Body of pancreas (tissue), 4 donors: ENCODE measurements around the gene RETREG1. TPM values are rescaled to one million over a fixed set of nuclear protein-coding genes. Genes with fewer than 3 reads are reported as not detected.

Experiments used
- ATAC-seq: fragments of 150-250 bp; one replicate; pipeline ENCODE4 v1.9.1; 2016
- DNase-seq, 4 donors: peaks; one replicate each; pipeline ENCODE4 v3.0.0-alpha.2; 2019
- H3K27ac ChIP-seq, 4 donors: fragments of 200-600 bp; sonication (generic); 1 replicate in 3 of 4; 2 replicates in 1 of 4; pipeline versions ENCODE4 v1.5.1 to v1.6.1; 2016 to 2019; ENCODE audit warnings: mild to moderate bottlenecking in 1 of 4, mixed read lengths in 1 of 4, moderate library complexity in 1 of 4
- H3K27me3 ChIP-seq, 2 donors: fragments of 200-600 bp; sonication (generic); one replicate each; pipeline ENCODE4 v1.6.0; 2016; ENCODE audit warnings: mild to moderate bottlenecking in 1 of 2
- H3K36me3 ChIP-seq, 2 donors: fragments of 200-600 bp; sonication (generic); replicated peaks in 1 of 2; 2 replicates each; pipeline ENCODE4 v1.5.1; 2016; ENCODE audit warnings: low read depth in 2 of 2; ENCODE audit not compliant: insufficient read depth in 1 of 2
- H3K4me1 ChIP-seq: fragments of 200-600 bp; sonication (generic); one replicate; pipeline ENCODE4 v1.6.0; 2016
- H3K4me3 ChIP-seq, 2 donors: fragments of 200-600 bp; sonication (generic); 1 replicate in 1 of 2; 2 replicates in 1 of 2; pipeline ENCODE4 v1.5.1; 2016 to 2019
- H3K9me3 ChIP-seq, 3 donors: fragments of 200-600 bp; sonication (generic); 1 replicate in 2 of 3; 2 replicates in 1 of 3; pipeline ENCODE4 v1.5.1; 2016
- POLR2A ChIP-seq, 3 donors: fragments of 450-650 bp; IDR thresholded peaks; one replicate each; pipeline ENCODE4 v1.6.1; 2016; ENCODE audit warnings: antibody characterized with exemption in 3 of 3, mild to moderate bottlenecking in 2 of 3
- WGBS, 2 donors: methylation state at CpG; one replicate each; pipeline ENCODE4 v1.1.5; 2017; 5-methylcytosine and 5-hydroxymethylcytosine counted together
- intact Hi-C: fragments of 100-400 bp; cut with DNase I; formaldehyde crosslinking; loops from one replicate; pipeline ENCODE4 v1.15.1; 2023
- total RNA-seq, 2 donors: library from RNA; depleted of rRNA; stranded (reverse); fragments of >200 nt; gene quantifications; one replicate each; pipeline ENCODE4 v1.1.0, GENCODE V29; 2016
- TF ChIP-seq, protein P1 (sequence below), 7 experiments: fragments of 450-650 bp in 4 of 7; fragments of 200-600 bp in 3 of 7; sonication (generic) in 3 of 7; IDR thresholded peaks; one replicate each; pipeline ENCODE4 v1.5.1; 2016 to 2019; ENCODE audit warnings: antibody characterized with exemption in 7 of 7

The RETREG1 gene
- total RNA-seq, 2 donors from 2014 or later = 11.9 to 16.8 TPM

DNA sequence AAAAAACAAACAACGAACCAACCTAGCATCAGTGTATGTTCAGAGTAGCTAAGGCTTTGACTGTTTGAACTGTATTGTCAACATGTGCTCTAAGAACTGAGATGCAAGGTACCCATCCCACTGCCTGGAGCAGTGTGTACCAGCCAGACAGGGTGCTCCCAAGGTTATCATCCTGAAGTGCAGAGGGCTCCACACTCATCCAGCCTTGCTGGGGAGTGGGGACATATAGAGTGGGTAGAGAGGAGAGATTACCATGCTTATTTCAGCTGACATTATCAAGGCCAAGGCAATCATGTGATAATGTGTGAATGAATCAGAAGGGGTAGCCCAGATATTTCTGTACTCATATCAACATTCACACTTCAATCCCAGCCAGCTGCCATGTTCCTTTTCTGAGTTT is 82.5 kb downstream of the RETREG1 start:
- TF ChIP-seq POLR2A (IDR thresholded peaks at IDR 0.05) = no peak
- TF ChIP-seq, protein P1, sequence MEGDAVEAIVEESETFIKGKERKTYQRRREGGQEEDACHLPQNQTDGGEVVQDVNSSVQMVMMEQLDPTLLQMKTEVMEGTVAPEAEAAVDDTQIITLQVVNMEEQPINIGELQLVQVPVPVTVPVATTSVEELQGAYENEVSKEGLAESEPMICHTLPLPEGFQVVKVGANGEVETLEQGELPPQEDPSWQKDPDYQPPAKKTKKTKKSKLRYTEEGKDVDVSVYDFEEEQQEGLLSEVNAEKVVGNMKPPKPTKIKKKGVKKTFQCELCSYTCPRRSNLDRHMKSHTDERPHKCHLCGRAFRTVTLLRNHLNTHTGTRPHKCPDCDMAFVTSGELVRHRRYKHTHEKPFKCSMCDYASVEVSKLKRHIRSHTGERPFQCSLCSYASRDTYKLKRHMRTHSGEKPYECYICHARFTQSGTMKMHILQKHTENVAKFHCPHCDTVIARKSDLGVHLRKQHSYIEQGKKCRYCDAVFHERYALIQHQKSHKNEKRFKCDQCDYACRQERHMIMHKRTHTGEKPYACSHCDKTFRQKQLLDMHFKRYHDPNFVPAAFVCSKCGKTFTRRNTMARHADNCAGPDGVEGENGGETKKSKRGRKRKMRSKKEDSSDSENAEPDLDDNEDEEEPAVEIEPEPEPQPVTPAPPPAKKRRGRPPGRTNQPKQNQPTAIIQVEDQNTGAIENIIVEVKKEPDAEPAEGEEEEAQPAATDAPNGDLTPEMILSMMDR (IDR thresholded peaks at IDR 0.05) = no peak
- Histone ChIP-seq H3K4me3 (no peak overlapping the region), H3K27ac (no peak overlapping the region), H3K36me3 (no peaks in the 10 kb centered on the region), H3K27me3 (no peaks in the 10 kb centered on the region), H3K4me1 (peaks cover 8% of the 10 kb centered on the region), H3K9me3 (no peaks in the 10 kb centered on the region)
- intact Hi-C loops = no loop called here
- ATAC-seq (no peak), DNase-seq (no peak)
- WGBS, 2 donors = 90 to 91% methylated on average over 1 of the region's 1 CpG

DNA sequence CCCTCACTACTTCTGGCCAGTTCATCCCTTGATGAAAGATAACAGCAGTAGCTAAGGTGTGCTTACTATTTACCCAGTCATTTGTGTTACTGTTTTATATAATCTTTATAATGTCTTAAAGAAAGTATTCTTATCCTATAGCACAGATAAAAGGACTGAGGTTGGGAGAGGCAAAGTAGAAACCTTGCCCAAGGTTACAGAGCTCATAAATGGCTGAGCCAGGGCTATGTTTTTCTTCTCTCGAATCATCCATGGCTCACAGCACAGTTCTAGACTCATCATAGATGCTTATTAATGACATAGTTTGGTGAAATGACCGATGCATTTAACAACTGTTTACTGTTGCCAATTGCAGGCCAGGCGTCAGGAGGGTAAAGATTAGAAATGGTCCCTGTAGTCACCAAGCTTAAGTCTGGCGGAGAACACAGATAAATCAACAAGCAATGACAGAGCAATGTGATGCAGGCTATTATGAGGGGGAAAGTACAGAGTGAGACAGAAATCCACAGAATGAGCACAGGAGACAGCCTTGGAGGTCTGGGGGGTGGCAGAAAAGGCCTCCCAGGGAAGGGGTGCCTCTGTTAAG is 85.6 kb downstream of the RETREG1 start:
- WGBS, 2 donors = 72 to 76% methylated on average over 4 of the region's 4 CpGs

DNA sequence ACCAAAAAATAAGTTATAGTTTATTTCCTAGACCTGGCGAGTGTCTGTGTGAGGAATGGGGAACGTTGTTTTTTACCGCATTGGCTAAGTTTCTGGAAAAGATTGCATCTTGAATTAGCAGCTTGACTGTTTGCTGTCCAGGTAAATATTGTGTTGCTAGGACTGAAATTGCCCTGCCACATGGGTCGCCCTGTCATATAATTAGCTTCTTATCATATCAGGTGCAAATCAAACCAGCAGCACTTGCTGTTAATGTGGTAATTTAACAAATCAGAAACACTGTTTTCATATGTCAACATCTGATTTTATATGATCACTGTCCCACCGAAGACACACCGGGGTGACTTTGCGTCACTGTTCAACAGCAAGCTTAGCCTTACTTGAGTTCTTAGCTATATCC is 87.5 kb downstream of the RETREG1 start:
- WGBS, 2 donors = 65 to 66% methylated on average over 7 of the region's 7 CpGs
- Histone ChIP-seq H3K27ac (no peak overlapping the region), H3K9me3 (no peaks in the 10 kb centered on the region), H3K27me3 (no peaks in the 10 kb centered on the region), H3K36me3 (no peaks in the 10 kb centered on the region), H3K4me1 (no peaks in the 10 kb centered on the region), H3K4me3 (no peak overlapping the region)
- TF ChIP-seq, protein P1 (IDR thresholded peaks at IDR 0.05) = no peak
- TF ChIP-seq POLR2A (IDR thresholded peaks at IDR 0.05) = no peak
- ATAC-seq (peak; percentile 40), DNase-seq (no peak)
- intact Hi-C loops = no loop called here

More for the DNA sequence above, 85.6 kb downstream of the RETREG1 start:
- no peaks in the 10 kb centered on the region for H3K4me1 ChIP-seq
- TF ChIP-seq POLR2A (IDR thresholded peaks at IDR 0.05) = no peak
- no peaks in the 10 kb centered on the region for H3K36me3 ChIP-seq
- no peaks in the 10 kb centered on the region for H3K9me3 ChIP-seq
- H3K27me3 ChIP-seq = no peaks in the 10 kb centered on the region
- H3K4me3 ChIP-seq = no peak overlapping the region
- DNase-seq (no peak), ATAC-seq (no peak)
- intact Hi-C loops = no loop called here
- no peak overlapping the region for H3K27ac ChIP-seq

DNA sequence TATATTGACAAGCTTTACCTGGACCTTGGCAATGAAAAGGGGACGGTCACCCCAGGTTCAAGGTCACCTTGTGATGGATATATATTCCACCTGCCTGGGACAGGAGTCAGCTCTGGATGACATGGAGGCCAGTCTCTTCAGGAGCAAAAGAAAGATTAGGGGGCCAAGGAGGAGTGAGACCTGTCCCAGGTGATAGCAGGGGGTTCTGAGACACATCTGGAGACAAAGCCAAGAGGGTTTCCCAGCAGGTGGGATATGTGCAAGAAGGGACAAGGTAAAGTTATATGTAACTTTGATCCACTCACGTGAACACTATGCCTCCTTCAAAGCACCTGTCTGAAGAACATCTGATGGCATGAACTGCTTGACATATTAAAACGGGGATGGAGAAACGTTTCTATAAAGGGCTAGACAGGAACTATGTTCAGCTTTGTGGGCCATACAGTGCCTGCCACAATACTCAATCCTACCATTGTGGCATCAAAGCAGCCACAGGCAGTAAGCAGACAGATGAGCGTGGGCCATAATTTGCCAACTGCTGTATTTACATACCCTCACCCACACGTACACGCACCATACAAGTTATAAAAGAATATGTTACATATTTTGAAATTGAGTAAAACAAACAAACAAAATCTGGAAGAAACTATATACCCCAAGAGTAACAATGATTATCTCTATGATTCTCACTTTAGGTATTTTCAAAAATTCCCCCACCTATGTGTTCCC is 88.3 kb downstream of the RETREG1 start:
- DNase-seq (no peak), ATAC-seq (no peak)
- no peaks in the 10 kb centered on the region for H3K4me1 ChIP-seq
- no peak overlapping the region for H3K4me3 ChIP-seq
- no peaks in the 10 kb centered on the region for H3K36me3 ChIP-seq
- no peaks in the 10 kb centered on the region for H3K9me3 ChIP-seq
- no peaks in the 10 kb centered on the region for H3K27me3 ChIP-seq
- no peak overlapping the region for H3K27ac ChIP-seq
- 86 to 88% methylated on average over 7 of the region's 7 CpGs for WGBS, 2 donors
- intact Hi-C loops = no loop called here
- TF ChIP-seq, protein P1 (IDR thresholded peaks at IDR 0.05) = no peak
- peak in 1 of 3 donors; percentile 17 for TF ChIP-seq POLR2A (IDR thresholded peaks at IDR 0.05)

DNA sequence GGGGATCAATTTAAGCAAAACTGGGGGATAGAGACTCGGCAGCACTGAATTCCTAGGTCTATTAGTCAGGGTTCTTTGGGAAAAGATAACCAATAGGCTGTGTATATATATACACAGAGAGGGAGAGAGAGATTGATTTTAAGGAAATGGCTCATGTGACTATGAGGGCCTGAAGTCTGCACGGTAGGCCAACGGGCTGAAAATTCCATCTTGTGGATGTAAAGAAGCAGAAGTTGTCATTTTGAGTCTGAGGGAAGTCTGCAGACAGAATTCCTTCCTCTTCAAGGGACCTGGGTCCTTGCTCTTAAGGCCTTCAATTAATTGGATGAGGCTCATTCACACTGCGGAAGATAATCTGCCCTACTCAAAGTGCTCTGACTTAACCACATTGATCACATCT is 91.1 kb downstream of the RETREG1 start:
- H3K27me3 ChIP-seq = no peaks in the 10 kb centered on the region
- no peaks in the 10 kb centered on the region for H3K9me3 ChIP-seq
- intact Hi-C loops = no loop called here
- ATAC-seq = no peak
- no peak overlapping the region for H3K4me3 ChIP-seq
- no peak overlapping the region for H3K27ac ChIP-seq
- H3K36me3 ChIP-seq = no peaks in the 10 kb centered on the region
- peaks cover 23% of the 10 kb centered on the region for H3K4me1 ChIP-seq
- DNase-seq = no peak
- TF ChIP-seq, protein P1 (IDR thresholded peaks at IDR 0.05) = no peak
- TF ChIP-seq POLR2A (IDR thresholded peaks at IDR 0.05) = no peak
- 72 to 78% methylated on average over 4 of the region's 4 CpGs for WGBS, 2 donors
